Activated CD4-positive, alpha-beta T cell treated with anti-CD3 and anti-CD28 coated beads, Interleukin-2, amount 10 ng/mL, durations not matched to agents 24 days and 14 days (primary cell): Measurements from ENCODE around the gene VAT1L. TPM values are rescaled to one million over a fixed set of nuclear protein-coding genes. Genes with fewer than 3 reads are reported as not detected.

Experiments
- DNase-seq: peaks from one replicate; pipeline ENCODE4 v3.0.0; 2022
- H3K27ac Mint-ChIP-seq: one replicate; pipeline ENCODE4 v1.8.0; 2022; ENCODE audit warnings: mild to moderate bottlenecking, mixed read lengths
- H3K27me3 Mint-ChIP-seq: one replicate; pipeline ENCODE4 v1.8.0; 2022; ENCODE audit warnings: mixed read lengths
- H3K36me3 Mint-ChIP-seq: one replicate; pipeline ENCODE4 v1.8.0; 2022; ENCODE audit warnings: low read depth, mild to moderate bottlenecking, mixed read lengths
- H3K4me1 Mint-ChIP-seq: one replicate; pipeline ENCODE4 v1.8.0; 2021; ENCODE audit warnings: mixed read lengths
- H3K4me3 Mint-ChIP-seq: one replicate; pipeline ENCODE4 v1.8.0; 2022; ENCODE audit warnings: mild to moderate bottlenecking, moderate library complexity, mixed read lengths
- H3K9me3 Mint-ChIP-seq: one replicate; pipeline ENCODE4 v1.8.0; 2021; ENCODE audit warnings: mixed read lengths
- intact Hi-C: fragments of 100-400 bp; cut with micrococcal nuclease; formaldehyde crosslinking; loops from one replicate; pipeline ENCODE4 v1.15.1; 2023
- total RNA-seq: library from RNA; stranded (reverse); gene quantifications from 2 replicates; pipeline ENCODE4 v1.2.3, GENCODE V29; 2022

VAT1L gene
- total RNA-seq, 1 donor from 2014 or later, result not detected

GRCh38 chr16:77827032-77827431 is 38.7 kb downstream of the VAT1L start:
- Mint-ChIP-seq H3K36me3 (no peaks in the 10 kb centered on the region), H3K27ac (no peak overlapping the region), H3K4me3 (no peak overlapping the region), H3K4me1 (no peaks in the 10 kb centered on the region), H3K27me3 (no peaks in the 10 kb centered on the region), H3K9me3 (no peaks in the 10 kb centered on the region)
- no peak for DNase-seq
- intact Hi-C loops, result no loop called here

GRCh38 chr16:77833921-77834634 is 45.7 kb downstream of the VAT1L start:
- Mint-ChIP-seq H3K36me3 (no peaks in the 10 kb centered on the region), H3K27me3 (no peaks in the 10 kb centered on the region), H3K27ac (no peak overlapping the region), H3K9me3 (no peaks in the 10 kb centered on the region), H3K4me3 (no peak overlapping the region), H3K4me1 (no peaks in the 10 kb centered on the region)
- intact Hi-C loops, result no loop called here
- no peak for DNase-seq

DNA sequence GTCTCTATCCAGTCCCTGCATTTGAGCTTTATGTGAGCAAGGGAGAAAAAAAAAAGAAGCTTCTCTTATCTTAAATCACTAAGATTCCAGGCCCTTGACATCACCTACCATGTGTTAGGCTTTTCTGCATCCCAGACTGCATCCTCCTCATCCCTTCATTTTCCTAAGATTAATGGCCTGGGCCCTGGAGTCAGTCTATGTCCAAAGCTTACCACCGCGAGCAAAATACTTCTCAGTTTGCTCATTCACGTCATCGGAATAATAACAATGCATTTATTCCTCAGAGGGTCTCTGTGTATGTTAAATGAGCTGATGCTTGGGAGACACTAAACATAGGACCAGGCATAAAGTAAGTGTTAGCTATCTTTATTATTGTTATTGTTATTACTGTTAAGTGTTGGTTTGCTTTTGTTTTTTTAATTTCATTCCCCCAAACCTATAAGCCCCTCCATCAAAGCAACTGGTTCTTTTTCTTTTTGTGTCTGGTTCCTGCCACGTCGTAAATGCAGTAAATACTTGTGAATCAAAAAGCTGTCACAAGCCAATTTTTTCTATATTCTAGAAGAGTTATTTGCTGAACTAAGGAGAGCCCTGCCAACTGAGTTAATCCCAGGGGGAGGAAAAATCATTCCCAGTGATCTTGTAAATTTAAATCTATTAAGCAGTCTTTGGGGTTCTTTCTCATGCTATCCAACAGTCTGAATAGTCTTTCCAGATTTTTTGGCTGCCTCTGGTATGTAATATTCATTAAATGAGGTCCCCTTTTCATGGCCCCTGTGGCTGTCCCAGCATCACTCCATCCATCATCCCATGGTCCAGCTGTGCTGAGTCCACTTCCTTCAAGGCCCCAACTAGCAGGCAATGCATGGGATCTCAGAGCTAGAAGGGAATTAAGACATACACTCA is 46.5 kb downstream of the VAT1L start:
- no peak overlapping the region for H3K27ac Mint-ChIP-seq
- H3K36me3 Mint-ChIP-seq, result no peaks in the 10 kb centered on the region
- H3K4me3 Mint-ChIP-seq, result no peak overlapping the region
- no peaks in the 10 kb centered on the region for H3K4me1 Mint-ChIP-seq
- intact Hi-C loops, result no loop called here
- H3K9me3 Mint-ChIP-seq, result no peaks in the 10 kb centered on the region
- DNase-seq, result no peak
- no peaks in the 10 kb centered on the region for H3K27me3 Mint-ChIP-seq

DNA sequence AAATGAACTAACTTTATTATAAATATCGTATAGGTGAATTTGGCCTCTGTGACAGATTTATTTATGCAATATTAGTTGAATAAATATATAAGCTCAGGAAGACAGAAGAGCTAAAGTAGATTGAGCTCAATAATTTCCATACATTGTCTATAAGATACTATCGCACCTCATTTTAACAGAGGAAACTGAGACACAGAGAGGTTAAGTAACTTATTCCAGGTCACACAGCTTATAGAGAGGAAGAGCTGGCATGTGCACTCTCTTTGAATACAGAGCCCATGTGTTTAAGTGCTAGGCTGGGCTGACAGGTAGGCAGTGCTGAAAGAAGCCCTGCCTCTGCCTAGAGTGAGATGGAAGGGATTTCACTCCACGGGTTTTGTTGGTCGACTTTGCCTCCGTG is 48.4 kb downstream of the VAT1L start:
- Mint-ChIP-seq H3K27me3 (no peaks in the 10 kb centered on the region), H3K9me3 (no peaks in the 10 kb centered on the region), H3K27ac (no peak overlapping the region), H3K4me1 (no peaks in the 10 kb centered on the region), H3K4me3 (no peak overlapping the region), H3K36me3 (no peaks in the 10 kb centered on the region)
- intact Hi-C loops, result no loop called here
- no peak for DNase-seq

- Mint-ChIP-seq H3K9me3 (no peaks in the 10 kb centered on the region), H3K4me1 (no peaks in the 10 kb centered on the region), H3K4me3 (no peak overlapping the region), H3K27me3 (no peaks in the 10 kb centered on the region), H3K27ac (no peak overlapping the region), H3K36me3 (no peaks in the 10 kb centered on the region)
- DNase-seq, result no peak
- intact Hi-C loops, result no loop called here
Observed at GRCh38 chr16:77838597-77839255, 50.4 kb downstream of the VAT1L start.

- intact Hi-C loops, result no loop called here
- no peaks in the 10 kb centered on the region for H3K9me3 Mint-ChIP-seq
- DNase-seq, result no peak
- H3K4me1 Mint-ChIP-seq, result no peaks in the 10 kb centered on the region
- H3K4me3 Mint-ChIP-seq, result no peak overlapping the region
- no peak overlapping the region for H3K27ac Mint-ChIP-seq
- H3K36me3 Mint-ChIP-seq, result no peaks in the 10 kb centered on the region
- no peaks in the 10 kb centered on the region for H3K27me3 Mint-ChIP-seq
Observed at GRCh38 chr16:77840093-77840492, 51.7 kb downstream of the VAT1L start.

DNA sequence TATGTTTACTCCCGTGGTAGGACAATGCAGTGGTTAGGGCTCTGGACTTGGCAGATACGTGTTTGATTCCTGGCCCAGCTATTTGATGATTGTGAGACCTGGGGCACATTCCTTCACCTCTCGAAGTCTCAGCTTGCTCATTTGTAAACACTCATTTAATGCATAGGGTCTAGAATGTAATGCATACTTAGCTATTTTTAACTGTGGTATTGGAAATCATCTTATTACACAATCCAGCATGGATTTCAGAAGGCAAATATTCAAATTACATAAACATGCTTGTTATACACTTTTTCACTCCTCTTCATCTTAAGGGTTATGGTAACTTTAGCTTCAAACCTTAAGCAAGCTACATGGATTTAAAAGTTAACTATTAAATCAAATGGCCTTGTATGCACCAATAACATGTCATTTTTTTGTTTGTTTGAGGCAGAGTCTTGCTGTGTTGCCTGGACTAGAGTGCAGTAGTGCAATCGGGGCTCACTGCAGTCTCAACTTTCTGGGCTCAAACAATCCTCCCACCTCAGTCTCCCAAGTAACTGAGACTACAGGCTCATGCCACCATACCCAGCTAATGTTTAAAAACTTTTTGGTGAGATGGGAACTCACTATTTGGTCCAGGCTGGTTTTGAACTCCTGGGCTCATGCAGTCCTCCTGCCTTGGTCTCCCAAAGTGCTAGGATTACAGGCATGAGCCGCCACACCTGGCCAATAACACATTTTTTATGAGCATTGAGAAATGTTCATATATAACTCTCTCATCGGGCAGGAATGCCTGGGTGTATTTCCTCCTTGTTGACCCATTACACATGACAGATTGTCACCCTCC is 52.5 kb downstream of the VAT1L start:
- Mint-ChIP-seq H3K4me1 (no peaks in the 10 kb centered on the region), H3K9me3 (no peaks in the 10 kb centered on the region), H3K36me3 (no peaks in the 10 kb centered on the region), H3K4me3 (no peak overlapping the region), H3K27ac (no peak overlapping the region), H3K27me3 (no peaks in the 10 kb centered on the region)
- no peak for DNase-seq
- intact Hi-C loops, result no loop called here

GRCh38 chr16:77841502-77841763 is 53.1 kb downstream of the VAT1L start:
- intact Hi-C loops, result no loop called here
- H3K9me3 Mint-ChIP-seq, result no peaks in the 10 kb centered on the region
- no peaks in the 10 kb centered on the region for H3K4me1 Mint-ChIP-seq
- H3K36me3 Mint-ChIP-seq, result no peaks in the 10 kb centered on the region
- no peak overlapping the region for H3K27ac Mint-ChIP-seq
- no peaks in the 10 kb centered on the region for H3K27me3 Mint-ChIP-seq
- no peak overlapping the region for H3K4me3 Mint-ChIP-seq
- DNase-seq, result no peak

GRCh38 chr16:77842468-77842867 is 54.1 kb downstream of the VAT1L start:
- no peaks in the 10 kb centered on the region for H3K36me3 Mint-ChIP-seq
- no peak overlapping the region for H3K4me3 Mint-ChIP-seq
- H3K27ac Mint-ChIP-seq, result no peak overlapping the region
- H3K9me3 Mint-ChIP-seq, result no peaks in the 10 kb centered on the region
- no peaks in the 10 kb centered on the region for H3K27me3 Mint-ChIP-seq
- no peak for DNase-seq
- H3K4me1 Mint-ChIP-seq, result no peaks in the 10 kb centered on the region
- intact Hi-C loops, result no loop called here

DNA sequence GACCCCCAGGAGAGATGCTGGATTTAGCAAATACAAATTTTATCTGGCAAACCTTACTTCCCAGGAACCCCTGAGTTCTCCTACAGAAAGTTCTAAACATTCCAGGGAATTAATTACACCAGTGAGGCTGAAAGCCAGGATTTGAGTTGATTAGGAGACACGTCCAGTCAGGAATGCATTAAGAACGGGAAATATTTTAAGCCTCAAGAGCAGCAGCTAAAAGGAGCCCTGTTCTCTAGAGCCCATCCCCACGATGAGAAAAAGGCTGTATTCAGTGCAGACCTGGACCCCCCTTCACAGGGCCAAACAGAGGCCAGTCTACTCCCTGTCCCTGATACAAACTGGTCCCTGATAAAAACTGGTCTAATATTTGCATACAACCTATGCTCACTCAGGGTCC is 55.0 kb downstream of the VAT1L start:
- Mint-ChIP-seq H3K4me1 (no peaks in the 10 kb centered on the region), H3K4me3 (no peak overlapping the region), H3K9me3 (no peaks in the 10 kb centered on the region), H3K27me3 (no peaks in the 10 kb centered on the region), H3K27ac (no peak overlapping the region), H3K36me3 (no peaks in the 10 kb centered on the region)
- no peak for DNase-seq
- intact Hi-C loops, result no loop called here

DNA sequence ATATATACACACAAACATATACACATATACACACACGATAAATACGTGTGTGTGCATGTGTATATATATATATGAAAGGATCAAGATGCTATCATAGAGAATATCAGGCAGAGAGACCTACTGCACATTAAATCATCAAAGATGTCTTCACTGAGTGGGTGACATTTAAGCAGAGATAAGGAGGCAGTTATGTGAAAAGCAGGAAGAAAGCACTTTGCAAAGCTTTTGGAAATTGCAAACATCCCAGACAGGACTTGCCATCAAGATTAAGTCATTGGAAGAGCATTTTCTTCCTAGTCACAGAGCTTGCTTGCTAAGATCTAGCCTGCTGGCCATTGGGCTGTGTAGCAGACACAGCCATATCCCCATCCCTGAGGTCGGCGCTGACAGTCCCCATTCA is 56.4 kb downstream of the VAT1L start:
- H3K4me3 Mint-ChIP-seq, result no peak overlapping the region
- no peaks in the 10 kb centered on the region for H3K4me1 Mint-ChIP-seq
- intact Hi-C loops, result no loop called here

DNA sequence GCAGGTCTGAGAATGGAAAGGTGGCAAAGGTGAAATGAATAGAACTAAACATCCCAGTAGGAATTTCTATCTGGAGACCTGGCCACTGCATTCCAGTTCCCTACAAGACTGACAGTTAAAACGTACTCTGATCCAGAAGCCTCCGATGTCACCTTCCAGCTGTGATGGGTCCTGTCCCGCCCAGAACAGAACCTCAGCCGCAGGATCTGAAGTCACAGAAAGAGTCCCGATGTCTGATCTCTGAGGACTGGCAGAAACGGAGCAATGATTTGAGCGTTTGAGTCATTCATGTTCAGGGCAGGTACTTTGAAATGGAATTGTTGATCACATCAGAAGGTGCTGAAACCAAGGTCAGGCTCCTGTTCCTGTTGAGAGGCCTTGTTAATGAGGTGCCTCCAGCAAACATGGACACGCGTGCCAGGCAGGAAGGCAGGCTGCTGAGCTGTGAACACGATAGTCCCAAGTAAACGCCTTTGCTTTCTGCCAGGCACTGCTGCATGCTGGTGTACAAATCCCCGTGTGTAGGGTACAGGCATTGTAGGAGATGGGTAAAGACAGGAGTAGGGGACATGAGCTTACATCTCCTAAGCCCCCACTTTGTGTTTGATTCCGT is 61.4 kb downstream of the VAT1L start:
- no peak for DNase-seq
- Mint-ChIP-seq H3K4me3 (no peak overlapping the region), H3K27me3 (no peaks in the 10 kb centered on the region), H3K9me3 (no peaks in the 10 kb centered on the region), H3K4me1 (no peaks in the 10 kb centered on the region), H3K36me3 (no peaks in the 10 kb centered on the region), H3K27ac (no peak overlapping the region)
- intact Hi-C loops, result no loop called here

More for the DNA sequence above, 56.4 kb downstream of the VAT1L start:
- no peaks in the 10 kb centered on the region for H3K27me3 Mint-ChIP-seq
- no peaks in the 10 kb centered on the region for H3K9me3 Mint-ChIP-seq
- no peak for DNase-seq
- no peaks in the 10 kb centered on the region for H3K36me3 Mint-ChIP-seq
- no peak overlapping the region for H3K27ac Mint-ChIP-seq

GRCh38 chr16:77850636-77851333 is 62.4 kb downstream of the VAT1L start:
- H3K9me3 Mint-ChIP-seq, result no peaks in the 10 kb centered on the region
- H3K36me3 Mint-ChIP-seq, result no peaks in the 10 kb centered on the region
- no peak overlapping the region for H3K27ac Mint-ChIP-seq
- intact Hi-C loops, result no loop called here
- no peaks in the 10 kb centered on the region for H3K4me1 Mint-ChIP-seq
- no peak for DNase-seq
- no peaks in the 10 kb centered on the region for H3K27me3 Mint-ChIP-seq
- no peak overlapping the region for H3K4me3 Mint-ChIP-seq
